SHP77 (cell line): ENCODE results near the gene DAAM2.

Experiments used
- DNase-seq, 2 experiments: peaks; one replicate each; lab custom pipeline; 2025; lab: John Stamatoyannopoulos, UW

Gene DAAM2

GRCh38 chr6:39819228-39819627, 27.1 kb downstream of the DAAM2 start:
- no peak for DNase-seq

- no peak for DNase-seq
Observed at GRCh38 chr6:39819676-39820075, 27.5 kb downstream of the DAAM2 start.

GRCh38 chr6:39820553-39820952, 28.4 kb downstream of the DAAM2 start:
- no peak for DNase-seq

- DNase-seq: no peak
Observed at GRCh38 chr6:39821046-39821740, 29.0 kb downstream of the DAAM2 start.

GRCh38 chr6:39821742-39822532, 29.8 kb downstream of the DAAM2 start:
- DNase-seq: no peak

- DNase-seq: no peak
Observed at GRCh38 chr6:39822846-39823815, 31.0 kb downstream of the DAAM2 start.

GRCh38 chr6:39824030-39824926, 32.1 kb downstream of the DAAM2 start:
- no peak for DNase-seq

- no peak for DNase-seq
Observed at GRCh38 chr6:39829331-39829730, 37.2 kb downstream of the DAAM2 start.

- no peak for DNase-seq
Observed at GRCh38 chr6:39830444-39830843, 38.3 kb downstream of the DAAM2 start.

GRCh38 chr6:39831701-39832100, 39.5 kb downstream of the DAAM2 start:
- no peak for DNase-seq

- DNase-seq: no peak
Observed at GRCh38 chr6:39834278-39834677, 42.1 kb downstream of the DAAM2 start.

- no peak for DNase-seq
Observed at GRCh38 chr6:39834866-39835265, 42.7 kb downstream of the DAAM2 start.

- DNase-seq: no peak
Observed at GRCh38 chr6:39835821-39836295, 43.7 kb downstream of the DAAM2 start.

GRCh38 chr6:39836606-39837005, 44.4 kb downstream of the DAAM2 start:
- no peak for DNase-seq

- DNase-seq: no peak
Observed at GRCh38 chr6:39839445-39839844, 47.3 kb downstream of the DAAM2 start.

- no peak for DNase-seq
Observed at GRCh38 chr6:39840781-39841180, 48.6 kb downstream of the DAAM2 start.

- no peak for DNase-seq
Observed at GRCh38 chr6:39841291-39841690, 49.1 kb downstream of the DAAM2 start.

GRCh38 chr6:39841923-39842322, 49.7 kb downstream of the DAAM2 start:
- no peak for DNase-seq

- DNase-seq: no peak
Observed at GRCh38 chr6:39843305-39844020, 51.3 kb downstream of the DAAM2 start.

GRCh38 chr6:39844866-39845265, 52.7 kb downstream of the DAAM2 start:
- no peak for DNase-seq
